GM21360 (cell line): ENCODE results near the gene RAD51B.
"Not testable (repeated sequence)": the region's sequence is repeated elsewhere in the genome, so short reads cannot be mapped to it uniquely, and the experiment has no call there.

Source experiments
- ATAC-seq: cut with Tn5 transposase; IDR thresholded peaks from one replicate; pipeline ENCODE4 v1.9.1; 2021; ENCODE audit warnings: mild to moderate bottlenecking, moderate library complexity; ENCODE audit not compliant: unreplicated experiment

RAD51B gene

GRCh38 chr14:68016255-68016914, 196.8 kb downstream of the RAD51B start:
- no peak for ATAC-seq

GRCh38 chr14:68018598-68018997, 199.0 kb downstream of the RAD51B start:
- ATAC-seq: no peak

- ATAC-seq: no peak
Measured at GRCh38 chr14:68020493-68020892, 200.9 kb downstream of the RAD51B start.

- no peak for ATAC-seq
Measured at GRCh38 chr14:68020999-68021663, 201.6 kb downstream of the RAD51B start.

GRCh38 chr14:68027276-68027675, 207.7 kb downstream of the RAD51B start:
- no peak for ATAC-seq

GRCh38 chr14:68028075-68028474, 208.5 kb downstream of the RAD51B start:
- ATAC-seq: no peak

- ATAC-seq: not testable (repeated sequence)
Measured at GRCh38 chr14:68031011-68031410, 211.4 kb downstream of the RAD51B start.

GRCh38 chr14:68032154-68032553, 212.6 kb downstream of the RAD51B start:
- ATAC-seq: no peak

- no peak for ATAC-seq
Measured at GRCh38 chr14:68033336-68033932, 213.9 kb downstream of the RAD51B start.

GRCh38 chr14:68034896-68035295, 215.3 kb downstream of the RAD51B start:
- no peak for ATAC-seq

GRCh38 chr14:68036202-68036601, 216.6 kb downstream of the RAD51B start:
- ATAC-seq: no peak

GRCh38 chr14:68039593-68039992, 220.0 kb downstream of the RAD51B start:
- no peak for ATAC-seq

- ATAC-seq: no peak
Measured at GRCh38 chr14:68040633-68041369, 221.2 kb downstream of the RAD51B start.

- ATAC-seq: no peak
Measured at GRCh38 chr14:68041876-68042354, 222.3 kb downstream of the RAD51B start.

GRCh38 chr14:68042586-68043210, 223.1 kb downstream of the RAD51B start:
- no peak for ATAC-seq

- no peak for ATAC-seq
Measured at GRCh38 chr14:68043752-68044151, 224.2 kb downstream of the RAD51B start.

GRCh38 chr14:68047906-68048305, 228.3 kb downstream of the RAD51B start:
- ATAC-seq: no peak

GRCh38 chr14:68048815-68049214, 229.2 kb downstream of the RAD51B start:
- not testable (repeated sequence) for ATAC-seq

- no peak for ATAC-seq
Measured at GRCh38 chr14:68050177-68050576, 230.6 kb downstream of the RAD51B start.

GRCh38 chr14:68051146-68051545, 231.6 kb downstream of the RAD51B start:
- ATAC-seq: no peak

- no peak for ATAC-seq
Measured at GRCh38 chr14:68060198-68060597, 240.6 kb downstream of the RAD51B start.
